ENCODE results near the gene GPR162.

GPR162 gene

GRCh38 chr12:6827437-6827911 is 5.9 kb downstream of the GPR162 start:
- TF ChIP-seq EZH2phosphoT487 (IDR thresholded peaks at IDR 0.05; ENCODE audit: borderline replicate concordance, low read length) (no peak), CTCF (IDR thresholded peaks at IDR 0.05; ENCODE audit: low read depth, low read length, poor library complexity, severe bottlenecking) (no peak)
- H3K4me2 ChIP-seq (ENCODE audit: low read length), result peak overlapping the region; percentile 42
- H3K36me3 ChIP-seq (ENCODE audit: control insufficient read depth, low read length), result no peaks in the 10 kb centered on the region
- no peaks in the 10 kb centered on the region for H3F3A ChIP-seq (ENCODE audit: control insufficient read depth, insufficient read depth)
- no peaks in the 10 kb centered on the region for H4K20me1 ChIP-seq (ENCODE audit: control insufficient read depth, insufficient read depth, low read depth, low read length)
- no peaks in the 10 kb centered on the region for H3K9me2 ChIP-seq (replicated peaks; ENCODE audit: control insufficient read depth, low read length)
- H3K79me2 ChIP-seq (ENCODE audit: control insufficient read depth, low read length), result no peaks in the 10 kb centered on the region
- no peaks in the 10 kb centered on the region for H3K9me3 ChIP-seq (ENCODE audit: control insufficient read depth, insufficient read depth, low read length)
- H3K27me3 ChIP-seq (ENCODE audit: control insufficient read depth, low read length), result peaks cover 92% of the 10 kb centered on the region
- H3K27ac ChIP-seq (ENCODE audit: low read depth, low read length), result no peak overlapping the region
- H3K4me1 ChIP-seq (ENCODE audit: control insufficient read depth, low read length), result peaks cover 21% of the 10 kb centered on the region
- H3K4me3 ChIP-seq (ENCODE audit: low read length), result no peak overlapping the region

GRCh38 chr12:6827982-6828780 is 6.6 kb downstream of the GPR162 start, which contains the start of gene P3H3:
P3H3 (plus strand) TSS chr12:6828407; CDS start chr12:6828441, 34 bp downstream.
- Histone ChIP-seq H3K4me1 (ENCODE audit: control insufficient read depth, low read length) (peaks cover 21% of the 10 kb centered on the region), H3K27ac (ENCODE audit: low read depth, low read length) (no peak within 1 kb of the TSS), H3K9me3 (ENCODE audit: control insufficient read depth, insufficient read depth, low read length) (no peaks in the 10 kb centered on the region), H3K79me2 (ENCODE audit: control insufficient read depth, low read length) (no peaks in the 10 kb centered on the region), H4K20me1 (ENCODE audit: control insufficient read depth, insufficient read depth, low read depth, low read length) (no peaks in the 10 kb centered on the region), H3K27me3 (ENCODE audit: control insufficient read depth, low read length) (peaks cover 85% of the 10 kb centered on the region), H3K36me3 (ENCODE audit: control insufficient read depth, low read length) (no peaks in the 10 kb centered on the region), H3F3A (ENCODE audit: control insufficient read depth, insufficient read depth) (no peaks in the 10 kb centered on the region), H3K4me2 (ENCODE audit: low read length) (peak within 1 kb of the TSS; percentile 92), H3K9me2 (replicated peaks; ENCODE audit: control insufficient read depth, low read length) (no peaks in the 10 kb centered on the region), H3K4me3 (ENCODE audit: low read length) (peak within 1 kb of the TSS; percentile 68)
- TF ChIP-seq CTCF (IDR thresholded peaks at IDR 0.05; ENCODE audit: low read depth, low read length, poor library complexity, severe bottlenecking), result no peak
- peak; percentile 96 for TF ChIP-seq EZH2phosphoT487 (IDR thresholded peaks at IDR 0.05; ENCODE audit: borderline replicate concordance, low read length)

- H3K27ac ChIP-seq (ENCODE audit: low read depth, low read length), result no peak overlapping the region
Observed at GRCh38 chr12:6828781-6829535, 7.3 kb downstream of the GPR162 start.

More at GRCh38 chr12:6828781-6829535, 7.3 kb downstream of the GPR162 start:
- Histone ChIP-seq H3F3A (ENCODE audit: control insufficient read depth, insufficient read depth) (no peaks in the 10 kb centered on the region), H3K79me2 (ENCODE audit: control insufficient read depth, low read length) (no peaks in the 10 kb centered on the region), H3K9me3 (ENCODE audit: control insufficient read depth, insufficient read depth, low read length) (no peaks in the 10 kb centered on the region), H4K20me1 (ENCODE audit: control insufficient read depth, insufficient read depth, low read depth, low read length) (no peaks in the 10 kb centered on the region), H3K27me3 (ENCODE audit: control insufficient read depth, low read length) (peaks cover 84% of the 10 kb centered on the region), H3K4me2 (ENCODE audit: low read length) (peak overlapping the region; percentile 92), H3K4me1 (ENCODE audit: control insufficient read depth, low read length) (peaks cover 21% of the 10 kb centered on the region), H3K9me2 (replicated peaks; ENCODE audit: control insufficient read depth, low read length) (no peaks in the 10 kb centered on the region), H3K36me3 (ENCODE audit: control insufficient read depth, low read length) (no peaks in the 10 kb centered on the region), H3K4me3 (ENCODE audit: low read length) (peak overlapping the region; percentile 68)
- TF ChIP-seq EZH2phosphoT487 (IDR thresholded peaks at IDR 0.05; ENCODE audit: borderline replicate concordance, low read length) (peak; percentile 98; the same call in 1 of the 2 replicates), CTCF (IDR thresholded peaks at IDR 0.05; ENCODE audit: low read depth, low read length, poor library complexity, severe bottlenecking) (no peak)
